ENCODE data around the gene LIPN.
"Not testable (repeated sequence)": the region's sequence is repeated elsewhere in the genome, so short reads cannot be mapped to it uniquely, and the experiment has no call there.

Gene LIPN

GRCh38 chr10:88759366-88760101 lies at the start of gene LIPN:
Gene LIPN, plus strand, starts transcription at chr10:88760020. Its CDS starts 1,386 bp downstream, at chr10:88761406.
- DNase-seq = no peak

- no peak for DNase-seq
These were observed 44.3 kb upstream of the LIPN start for GRCh38 chr10:88715517-88715916.

GRCh38 chr10:88721392-88721791 lies 38.4 kb upstream of the LIPN start:
- DNase-seq = no peak

GRCh38 chr10:88725798-88726197 lies 34.0 kb upstream of the LIPN start:
- DNase-seq = no peak

- DNase-seq = no peak
These were observed 31.6 kb upstream of the LIPN start for GRCh38 chr10:88728107-88728763.

GRCh38 chr10:88730864-88731263 lies 29.0 kb upstream of the LIPN start:
- no peak for DNase-seq

GRCh38 chr10:88731296-88731695 lies 28.5 kb upstream of the LIPN start:
- DNase-seq = peak; percentile 9

GRCh38 chr10:88733215-88733614 lies 26.6 kb upstream of the LIPN start:
- DNase-seq = no peak

- DNase-seq = no peak
These were observed 24.2 kb upstream of the LIPN start for GRCh38 chr10:88735661-88736060.

- DNase-seq = not testable (repeated sequence)
These were observed 17.9 kb upstream of the LIPN start for GRCh38 chr10:88741921-88742320.

GRCh38 chr10:88742448-88742847 lies 17.4 kb upstream of the LIPN start:
- no peak for DNase-seq

- DNase-seq = no peak
These were observed 15.8 kb upstream of the LIPN start for GRCh38 chr10:88744002-88744401.

GRCh38 chr10:88745633-88746032 lies 14.2 kb upstream of the LIPN start:
- no peak for DNase-seq

GRCh38 chr10:88754287-88754686 lies 5.5 kb upstream of the LIPN start:
- no peak for DNase-seq

- DNase-seq = no peak
These were observed 4.1 kb upstream of the LIPN start for GRCh38 chr10:88755753-88756152.

- DNase-seq = no peak
These were observed 3.2 kb upstream of the LIPN start for GRCh38 chr10:88756660-88757059.

GRCh38 chr10:88762906-88763305 lies 3.1 kb downstream of the LIPN start:
- no peak for DNase-seq

- no peak for DNase-seq
These were observed 3.6 kb downstream of the LIPN start for GRCh38 chr10:88763441-88763840.

- no peak for DNase-seq
These were observed 4.3 kb downstream of the LIPN start for GRCh38 chr10:88764110-88764509.

- no peak for DNase-seq
These were observed 6.0 kb downstream of the LIPN start for GRCh38 chr10:88765816-88766215.

GRCh38 chr10:88769384-88769783 lies 9.6 kb downstream of the LIPN start:
- DNase-seq = no peak

- DNase-seq = no peak
These were observed 21.4 kb downstream of the LIPN start for GRCh38 chr10:88781206-88781605.

GRCh38 chr10:88782222-88782621 lies 22.4 kb downstream of the LIPN start:
- no peak for DNase-seq

- no peak for DNase-seq
These were observed 23.9 kb downstream of the LIPN start for GRCh38 chr10:88783724-88784123.
